Thyroid gland (tissue), 4 donors: ENCODE data around the gene RPP21. TPM values are rescaled to one million over a fixed set of nuclear protein-coding genes. Genes with fewer than 3 reads are reported as not detected.
"Not testable (repeated sequence)": the region's sequence is repeated elsewhere in the genome, so short reads cannot be mapped to it uniquely, and the experiment has no call there.

ENCODE experiments used
- DNase-seq, 2 donors: peaks; one replicate each; pipeline ENCODE4 v3.0.0-alpha.2; 2019
- H3K27ac ChIP-seq, 3 donors: fragments of 200-600 bp; sonication (generic); 1 replicate in 2 of 3; 2 replicates in 1 of 3; pipeline ENCODE4 v1.5.1; 2016 to 2019; ENCODE audit warnings: mild to moderate bottlenecking in 1 of 3, moderate library complexity in 1 of 3
- H3K27me3 ChIP-seq: fragments of 200-600 bp; sonication (generic); one replicate; pipeline ENCODE4 v1.5.1; 2019
- H3K36me3 ChIP-seq, 2 donors: fragments of 200-600 bp; sonication (generic); one replicate each; pipeline ENCODE4 v1.5.1; 2016 to 2019
- H3K4me1 ChIP-seq, 2 donors: fragments of 200-600 bp; sonication (generic); one replicate each; pipeline ENCODE4 v1.5.1; 2017 to 2019
- H3K4me3 ChIP-seq, 3 donors: fragments of 200-600 bp; sonication (generic); replicated peaks in 1 of 3; 1 replicate in 2 of 3; 2 replicates in 1 of 3; pipeline ENCODE4 v1.5.1; 2016; ENCODE audit warnings: mild to moderate bottlenecking in 1 of 3
- H3K9me3 ChIP-seq: fragments of 200-600 bp; sonication (generic); one replicate; pipeline ENCODE4 v1.5.1; 2017
- CTCF ChIP-seq, 6 experiments: fragments of 200-600 bp in 3 of 6; fragments of 450-650 bp in 3 of 6; sonication (generic) in 3 of 6; IDR thresholded peaks; one replicate each; pipeline ENCODE4 v1.5.1; 2016 to 2019; ENCODE audit warnings: antibody characterized with exemption in 6 of 6, mild to moderate bottlenecking in 2 of 6, inconsistent platforms in 1 of 6, moderate library complexity in 1 of 6
- POLR2A ChIP-seq, 2 donors: fragments of 450-650 bp; IDR thresholded peaks; one replicate each; pipeline ENCODE4 v1.6.1; 2017; ENCODE audit warnings: antibody characterized with exemption in 2 of 2, mild to moderate bottlenecking in 2 of 2, moderate library complexity in 1 of 2
- WGBS, 2 donors: methylation state at CpG; one replicate each; pipeline ENCODE4 v1.1.5; 2017; 5-methylcytosine and 5-hydroxymethylcytosine counted together
- intact Hi-C: fragments of 100-400 bp; cut with DNase I; formaldehyde crosslinking; loops from one replicate; pipeline ENCODE4 v1.15.1; 2023
- total RNA-seq, 4 donors: library from RNA; depleted of rRNA; stranded (reverse); fragments of >200 nt; gene quantifications; one replicate each; pipeline ENCODE4 v1.2.3, GENCODE V29; 2016

RPP21 gene
- total RNA-seq, 4 donors from 2014 or later, result 27.2 to 88.7 (median 60.8) TPM

- no peak overlapping the region for H3K27ac ChIP-seq
- H3K36me3 ChIP-seq, result no peaks in the 10 kb centered on the region
- WGBS, 2 donors, result 70 to 76% methylated on average over 5 of the region's 5 CpGs
- H3K4me1 ChIP-seq, result peaks cover 3 to 5% of the 10 kb centered on the region in 2 donors
- no peak overlapping the region for H3K4me3 ChIP-seq
- intact Hi-C loops, result no loop called here
- no peak for DNase-seq
- TF ChIP-seq CTCF (IDR thresholded peaks at IDR 0.05) (no peak), POLR2A (IDR thresholded peaks at IDR 0.05) (no peak)
- H3K9me3 ChIP-seq, result no peaks in the 10 kb centered on the region
- peaks cover 4% of the 10 kb centered on the region for H3K27me3 ChIP-seq
These were observed 14.3 kb downstream of the RPP21 start for GRCh38 chr6:30359276-30359675.

GRCh38 chr6:30360139-30360538 is 15.2 kb downstream of the RPP21 start:
- H3K27me3 ChIP-seq, result peaks cover 4% of the 10 kb centered on the region
- no peak overlapping the region for H3K4me3 ChIP-seq
- H3K4me1 ChIP-seq, result peaks cover 3 to 5% of the 10 kb centered on the region in 2 donors
- DNase-seq, result no peak
- TF ChIP-seq CTCF (IDR thresholded peaks at IDR 0.05), result no peak
- no peak for TF ChIP-seq POLR2A (IDR thresholded peaks at IDR 0.05)
- no peak overlapping the region for H3K27ac ChIP-seq
- WGBS, 2 donors, result 45 to 51% methylated on average over 13 of the region's 13 CpGs
- H3K36me3 ChIP-seq, result no peaks in the 10 kb centered on the region
- H3K9me3 ChIP-seq, result no peaks in the 10 kb centered on the region
- intact Hi-C loops, result no loop called here

- Histone ChIP-seq H3K27me3 (peaks cover 4% of the 10 kb centered on the region), H3K9me3 (no peaks in the 10 kb centered on the region), H3K27ac (no peak overlapping the region), H3K4me1 (peaks cover 3 to 5% of the 10 kb centered on the region in 2 donors), H3K4me3 (no peak overlapping the region), H3K36me3 (no peaks in the 10 kb centered on the region)
- no peak for TF ChIP-seq CTCF (IDR thresholded peaks at IDR 0.05)
- TF ChIP-seq POLR2A (IDR thresholded peaks at IDR 0.05), result no peak
- intact Hi-C loops, result no loop called here
- no peak for DNase-seq
- WGBS, 2 donors, result 82 to 83% methylated on average over 2 of the region's 2 CpGs
These were observed 16.7 kb downstream of the RPP21 start for GRCh38 chr6:30361661-30362060.

GRCh38 chr6:30363459-30363858 is 18.5 kb downstream of the RPP21 start:
- 75 to 80% methylated on average over 2 of the region's 2 CpGs for WGBS, 2 donors
- no peaks in the 10 kb centered on the region for H3K4me1 ChIP-seq
- H3K27ac ChIP-seq, result no peak overlapping the region
- H3K9me3 ChIP-seq, result no peaks in the 10 kb centered on the region
- no peak for DNase-seq
- H3K27me3 ChIP-seq, result no peaks in the 10 kb centered on the region
- no peak overlapping the region for H3K4me3 ChIP-seq
- TF ChIP-seq POLR2A (IDR thresholded peaks at IDR 0.05) (no peak), CTCF (IDR thresholded peaks at IDR 0.05) (no peak)
- no peaks in the 10 kb centered on the region for H3K36me3 ChIP-seq
- intact Hi-C loops, result no loop called here

- intact Hi-C loops, result no loop called here
- Histone ChIP-seq H3K27me3 (no peaks in the 10 kb centered on the region), H3K36me3 (no peaks in the 10 kb centered on the region), H3K4me3 (no peak overlapping the region), H3K4me1 (no peaks in the 10 kb centered on the region), H3K9me3 (no peaks in the 10 kb centered on the region), H3K27ac (no peak overlapping the region)
- WGBS, 2 donors, result 73 to 84% methylated on average over 2 of the region's 2 CpGs
- TF ChIP-seq POLR2A (IDR thresholded peaks at IDR 0.05) (no peak), CTCF (IDR thresholded peaks at IDR 0.05) (no peak)
- DNase-seq, result no peak
These were observed 19.6 kb downstream of the RPP21 start for GRCh38 chr6:30364591-30364990.

- H3K36me3 ChIP-seq, H3K4me3 ChIP-seq, DNase-seq, H3K27ac ChIP-seq, H3K27me3 ChIP-seq, H3K9me3 ChIP-seq, intact Hi-C loops, H3K4me1 ChIP-seq: not testable (repeated sequence)
- 36 to 40% methylated on average over 1 of the region's 1 CpG for WGBS, 2 donors
These were observed 24.3 kb downstream of the RPP21 start for GRCh38 chr6:30369280-30369679.
